HG03442 (cell line): ENCODE results near the gene ADRA2C.

Source experiments
- ATAC-seq: cut with Tn5 transposase; IDR thresholded peaks from one replicate; pipeline ENCODE4 v1.9.1; 2021; ENCODE audit warnings: mild to moderate bottlenecking, moderate library complexity; ENCODE audit not compliant: unreplicated experiment

ADRA2C gene

GRCh38 chr4:3756343-3757059 is 9.7 kb upstream of the ADRA2C start:
- ATAC-seq: no peak

- ATAC-seq: no peak
Observed at GRCh38 chr4:3759236-3759635, 6.9 kb upstream of the ADRA2C start.

- no peak for ATAC-seq
Observed at GRCh38 chr4:3760346-3760745, 5.8 kb upstream of the ADRA2C start.

GRCh38 chr4:3760841-3761240 is 5.3 kb upstream of the ADRA2C start:
- ATAC-seq: no peak

- ATAC-seq: no peak
Observed at GRCh38 chr4:3762264-3762663, 3.9 kb upstream of the ADRA2C start.

- ATAC-seq: no peak
Observed at GRCh38 chr4:3762753-3763549, 3.2 kb upstream of the ADRA2C start.

- ATAC-seq: no peak
Observed at GRCh38 chr4:3765271-3766035, 732 bp upstream of the ADRA2C start.

GRCh38 chr4:3766785-3767569 is 792 bp downstream of the ADRA2C start:
- ATAC-seq: no peak

- no peak for ATAC-seq
Observed at GRCh38 chr4:3767570-3768288, 1.5 kb downstream of the ADRA2C start.

- ATAC-seq: no peak
Observed at GRCh38 chr4:3768842-3769641, 2.9 kb downstream of the ADRA2C start.

- no peak for ATAC-seq
Observed at GRCh38 chr4:3769642-3770184, 3.5 kb downstream of the ADRA2C start.

GRCh38 chr4:3770323-3771163 is 4.4 kb downstream of the ADRA2C start:
- no peak for ATAC-seq

GRCh38 chr4:3771164-3771809 is 5.1 kb downstream of the ADRA2C start:
- ATAC-seq: no peak

- ATAC-seq: no peak
Observed at GRCh38 chr4:3771939-3772495, 5.8 kb downstream of the ADRA2C start.

GRCh38 chr4:3772632-3773031 is 6.4 kb downstream of the ADRA2C start:
- no peak for ATAC-seq

GRCh38 chr4:3773552-3774001 is 7.4 kb downstream of the ADRA2C start:
- no peak for ATAC-seq

- no peak for ATAC-seq
Observed at GRCh38 chr4:3774253-3774883, 8.2 kb downstream of the ADRA2C start.
